Measurements from ENCODE around the gene HK2.

The HK2 gene

GRCh38 chr2:74845217-74845751, 11.4 kb downstream of the HK2 start:
- TF ChIP-seq, protein P1, sequence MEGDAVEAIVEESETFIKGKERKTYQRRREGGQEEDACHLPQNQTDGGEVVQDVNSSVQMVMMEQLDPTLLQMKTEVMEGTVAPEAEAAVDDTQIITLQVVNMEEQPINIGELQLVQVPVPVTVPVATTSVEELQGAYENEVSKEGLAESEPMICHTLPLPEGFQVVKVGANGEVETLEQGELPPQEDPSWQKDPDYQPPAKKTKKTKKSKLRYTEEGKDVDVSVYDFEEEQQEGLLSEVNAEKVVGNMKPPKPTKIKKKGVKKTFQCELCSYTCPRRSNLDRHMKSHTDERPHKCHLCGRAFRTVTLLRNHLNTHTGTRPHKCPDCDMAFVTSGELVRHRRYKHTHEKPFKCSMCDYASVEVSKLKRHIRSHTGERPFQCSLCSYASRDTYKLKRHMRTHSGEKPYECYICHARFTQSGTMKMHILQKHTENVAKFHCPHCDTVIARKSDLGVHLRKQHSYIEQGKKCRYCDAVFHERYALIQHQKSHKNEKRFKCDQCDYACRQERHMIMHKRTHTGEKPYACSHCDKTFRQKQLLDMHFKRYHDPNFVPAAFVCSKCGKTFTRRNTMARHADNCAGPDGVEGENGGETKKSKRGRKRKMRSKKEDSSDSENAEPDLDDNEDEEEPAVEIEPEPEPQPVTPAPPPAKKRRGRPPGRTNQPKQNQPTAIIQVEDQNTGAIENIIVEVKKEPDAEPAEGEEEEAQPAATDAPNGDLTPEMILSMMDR (IDR thresholded peaks at IDR 0.05; ENCODE audit: insufficient read depth, low read depth, low read length, missing control alignments) = no peak
- peak; percentile 99 for DNase-seq (ENCODE audit: low read depth)
- no peak overlapping the region for H3K4me3 ChIP-seq (ENCODE audit: low read length)

GRCh38 chr2:74845991-74846390, 12.1 kb downstream of the HK2 start:
- DNase-seq (ENCODE audit: low read depth) = no peak
- TF ChIP-seq, protein P1 (IDR thresholded peaks at IDR 0.05; ENCODE audit: insufficient read depth, low read depth, low read length, missing control alignments) = no peak
- H3K4me3 ChIP-seq (ENCODE audit: low read length) = no peak overlapping the region

- TF ChIP-seq, protein P1 (IDR thresholded peaks at IDR 0.05; ENCODE audit: insufficient read depth, low read depth, low read length, missing control alignments) = no peak
- no peak for DNase-seq (ENCODE audit: low read depth)
- no peak overlapping the region for H3K4me3 ChIP-seq (ENCODE audit: low read length)
These were observed 12.6 kb downstream of the HK2 start for GRCh38 chr2:74846481-74846880.

DNA sequence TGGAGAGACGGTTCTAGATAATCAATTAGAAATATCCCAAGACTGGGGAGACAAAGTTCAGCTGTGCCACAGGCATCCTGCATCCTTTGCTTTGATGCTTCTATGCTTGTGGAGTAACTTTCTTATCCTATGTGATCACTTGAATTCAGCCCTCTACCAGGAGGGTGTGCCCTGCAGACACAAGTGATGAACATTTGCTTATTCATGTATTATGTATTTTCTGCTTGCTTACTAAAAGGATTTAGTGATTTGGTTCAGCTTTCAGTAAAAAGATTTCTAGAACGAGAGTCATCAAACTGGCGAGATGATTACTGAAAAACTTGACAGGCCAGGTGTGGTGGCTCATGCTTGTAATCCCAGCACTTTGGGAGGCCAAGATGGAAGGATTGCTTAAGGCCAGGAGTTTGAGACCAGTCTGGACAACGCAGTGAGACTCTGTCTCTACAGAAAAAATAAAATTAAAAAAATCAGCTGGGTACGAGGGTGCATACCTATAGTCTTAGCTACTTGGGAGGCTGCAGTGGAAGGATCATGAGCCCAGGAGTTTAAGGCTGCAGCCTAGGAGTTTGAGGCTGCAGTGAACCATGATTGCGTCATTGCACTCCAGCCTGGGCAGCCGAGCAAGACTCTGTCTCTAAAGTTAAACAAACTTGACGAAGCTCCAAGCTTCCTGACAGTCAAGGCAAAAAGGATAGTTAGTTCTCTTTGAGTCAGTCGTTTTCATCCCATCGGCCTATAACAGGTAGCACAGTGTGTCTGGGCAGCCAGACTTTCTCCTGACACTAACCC, 13.3 kb downstream of the HK2 start:
- no peak overlapping the region for H3K4me3 ChIP-seq (ENCODE audit: low read length)
- DNase-seq (ENCODE audit: low read depth) = peak; percentile 83
- TF ChIP-seq, protein P1 (IDR thresholded peaks at IDR 0.05; ENCODE audit: insufficient read depth, low read depth, low read length, missing control alignments) = no peak

GRCh38 chr2:74849228-74849892, 15.4 kb downstream of the HK2 start:
- no peak overlapping the region for H3K4me3 ChIP-seq (ENCODE audit: low read length)
- DNase-seq (ENCODE audit: low read depth) = peak; percentile 86
- TF ChIP-seq, protein P1 (IDR thresholded peaks at IDR 0.05; ENCODE audit: insufficient read depth, low read depth, low read length, missing control alignments) = no peak

DNA sequence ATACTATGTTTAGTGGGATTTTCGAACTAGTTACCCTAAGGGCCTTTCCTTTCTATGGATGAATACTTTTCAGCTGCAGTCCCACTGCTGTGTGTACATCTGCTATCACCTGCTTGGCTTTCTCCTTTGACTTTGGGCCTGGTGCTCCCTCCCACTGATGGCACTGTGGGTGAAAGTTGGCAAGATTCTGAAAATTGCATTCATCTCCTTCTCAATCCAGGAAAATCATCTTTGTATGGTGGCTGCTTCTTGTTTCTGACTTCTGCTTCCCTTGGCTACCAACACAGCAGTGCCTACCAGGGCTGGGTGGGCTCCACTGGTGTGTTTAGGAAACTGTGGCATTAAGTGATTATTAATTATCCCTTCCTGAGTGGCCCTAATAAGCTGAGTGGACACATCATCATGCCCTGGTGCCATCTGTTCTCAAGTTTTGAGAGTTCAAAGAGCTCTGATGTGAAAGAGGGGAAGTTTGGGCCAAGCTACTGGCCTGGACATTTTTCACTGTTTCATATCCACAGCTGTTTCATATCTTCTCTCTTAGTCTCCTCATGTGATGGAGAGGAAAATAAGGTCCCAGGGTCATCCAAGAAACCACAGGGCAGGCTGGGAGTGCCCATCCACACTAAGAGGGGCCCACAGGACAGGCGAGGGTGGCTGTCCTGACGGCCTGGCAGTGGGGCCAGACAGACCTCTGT, 16.7 kb downstream of the HK2 start:
- TF ChIP-seq, protein P1 (IDR thresholded peaks at IDR 0.05; ENCODE audit: insufficient read depth, low read depth, low read length, missing control alignments) = no peak
- H3K4me3 ChIP-seq (ENCODE audit: low read length) = no peak overlapping the region
- DNase-seq (ENCODE audit: low read depth) = no peak

Measured in epithelial cell of esophagus (primary cell).